H9 (cell line): ENCODE measurements around the gene ETV4. TPM values are rescaled to one million over a fixed set of nuclear protein-coding genes. Genes with fewer than 3 reads are reported as not detected.

Source experiments
- DNase-seq: peaks from one replicate; pipeline ENCODE4 v3.0.0-alpha.2; 2017
- H2AFZ ChIP-seq: one replicate; pipeline ENCODE4 v1.6.1; 2013; ENCODE audit warnings: mild to moderate bottlenecking, low read length, control low read depth, moderate library complexity
- H2AK5ac ChIP-seq: 2 replicates; pipeline ENCODE4 v1.6.1; 2013; ENCODE audit warnings: low read length, control low read depth, mixed read lengths; ENCODE audit not compliant: insufficient read length
- H2BK120ac ChIP-seq: one replicate; pipeline ENCODE4 v1.6.1; 2013; ENCODE audit warnings: low read depth, mild to moderate bottlenecking, low read length, control low read depth, inconsistent platforms; ENCODE audit not compliant: poor library complexity, severe bottlenecking
- H2BK12ac ChIP-seq: 2 replicates; pipeline ENCODE4 v1.6.1; 2013; ENCODE audit warnings: low read length, control low read depth, mixed read lengths, low read depth; ENCODE audit not compliant: insufficient read length
- H2BK15ac ChIP-seq: 2 replicates; pipeline ENCODE4 v1.6.1; 2013; ENCODE audit warnings: low read depth, low read length, control low read depth
- H2BK20ac ChIP-seq: one replicate; pipeline ENCODE4 v1.6.1; 2013; ENCODE audit warnings: low read depth, mild to moderate bottlenecking, low read length, control low read depth, inconsistent platforms; ENCODE audit not compliant: poor library complexity, severe bottlenecking
- H2BK5ac ChIP-seq: 2 replicates; pipeline ENCODE4 v1.6.1; 2013; ENCODE audit warnings: low read length, control low read depth, mixed read lengths; ENCODE audit not compliant: insufficient read length
- H3K14ac ChIP-seq: 2 replicates; pipeline ENCODE4 v1.6.1; 2013; ENCODE audit warnings: low read length, control low read depth; ENCODE audit not compliant: insufficient read depth
- H3K18ac ChIP-seq: 2 replicates; pipeline ENCODE4 v1.6.1; 2013; ENCODE audit warnings: low read depth, mild to moderate bottlenecking, mixed read lengths, low read length, control low read depth; ENCODE audit not compliant: insufficient read length
- H3K23ac ChIP-seq: 2 replicates; pipeline ENCODE4 v1.6.1; 2013; ENCODE audit warnings: low read length, control low read depth, mixed read lengths, low read depth; ENCODE audit not compliant: insufficient read length
- H3K23me2 ChIP-seq: 2 replicates; pipeline ENCODE4 v1.6.1; 2013; ENCODE audit warnings: low read depth, mild to moderate bottlenecking, mixed read lengths, low read length, control low read depth; ENCODE audit not compliant: insufficient read length, poor library complexity, severe bottlenecking
- H3K27ac ChIP-seq: 2 replicates; pipeline ENCODE4 v1.5.1; 2013; ENCODE audit warnings: low read length, control low read depth, mixed read lengths, low read depth; ENCODE audit not compliant: insufficient read length
- H3K27me3 ChIP-seq: 2 replicates; pipeline ENCODE4 v1.6.1; 2013; ENCODE audit warnings: low read length, control low read depth, inconsistent platforms; ENCODE audit not compliant: insufficient read depth
- H3K4ac ChIP-seq: 2 replicates; pipeline ENCODE4 v1.6.1; 2013; ENCODE audit warnings: low read depth, mild to moderate bottlenecking, control low read depth, inconsistent platforms, low read length, moderate library complexity
- H3K4me1 ChIP-seq: 2 replicates; pipeline ENCODE4 v1.6.1; 2013; ENCODE audit warnings: low read length, control low read depth, inconsistent platforms; ENCODE audit not compliant: insufficient read depth
- H3K4me2 ChIP-seq: 2 replicates; pipeline ENCODE4 v1.6.1; 2013; ENCODE audit warnings: low read length, control low read depth, mixed read lengths; ENCODE audit not compliant: insufficient read length, insufficient read depth
- H3K56ac ChIP-seq: 2 replicates; pipeline ENCODE4 v1.6.1; 2013; ENCODE audit warnings: low read depth, mild to moderate bottlenecking, mixed read lengths, low read length, control low read depth; ENCODE audit not compliant: insufficient read length
- H3K79me1 ChIP-seq: 2 replicates; pipeline ENCODE4 v1.6.1; 2013; ENCODE audit warnings: low read depth, mild to moderate bottlenecking, moderate library complexity, low read length, control low read depth, inconsistent platforms; ENCODE audit not compliant: insufficient read depth, poor library complexity, severe bottlenecking
- H3K79me2 ChIP-seq: 2 replicates; pipeline ENCODE4 v1.6.1; 2013; ENCODE audit warnings: low read length, control low read depth, inconsistent platforms; ENCODE audit not compliant: insufficient read depth
- H3K9ac ChIP-seq: 2 replicates; pipeline ENCODE4 v1.6.1; 2013; ENCODE audit warnings: low read length, control low read depth, mixed read lengths; ENCODE audit not compliant: insufficient read length; ENCODE audit errors: extremely low read depth
- H3K9me3 ChIP-seq: one replicate; pipeline ENCODE4 v1.6.1; 2013; ENCODE audit warnings: low read depth, low read length, inconsistent platforms; ENCODE audit not compliant: control insufficient read depth
- H3T11ph ChIP-seq: one replicate; pipeline ENCODE4 v1.6.1; 2013; ENCODE audit warnings: mild to moderate bottlenecking, low read length, control low read depth, inconsistent platforms
- H4K20me1 ChIP-seq: one replicate; pipeline ENCODE4 v1.6.1; 2013; ENCODE audit not compliant: control insufficient read depth, insufficient read length, insufficient read depth
- H4K5ac ChIP-seq: 2 replicates; pipeline ENCODE4 v1.6.1; 2013; ENCODE audit warnings: low read depth, mild to moderate bottlenecking, mixed read lengths, low read length, control low read depth; ENCODE audit not compliant: insufficient read length
- H4K8ac ChIP-seq: replicated peaks from 2 replicates; pipeline ENCODE4 v1.6.1; 2013; ENCODE audit warnings: low read length, control low read depth, mixed read lengths, low read depth; ENCODE audit not compliant: insufficient read length
- H4K91ac ChIP-seq: 2 replicates; pipeline ENCODE4 v1.6.1; 2013; ENCODE audit warnings: low read depth, mild to moderate bottlenecking, moderate library complexity, mixed read lengths, low read length, control low read depth; ENCODE audit not compliant: insufficient read length
- H3K27ac Mint-ChIP-seq, 3 experiments: 2 replicates in 2 of 3; 3 replicates in 1 of 3; pipeline ENCODE4 v1.8.0; 2020 to 2021; ENCODE audit warnings: mixed read lengths in 3 of 3, mild to moderate bottlenecking in 1 of 3, moderate library complexity in 1 of 3
- H3K27me3 Mint-ChIP-seq: 2 replicates; pipeline ENCODE4 v1.8.0; 2021; ENCODE audit warnings: low read depth, mild to moderate bottlenecking, moderate library complexity, mixed read lengths
- H3K36me3 Mint-ChIP-seq, 3 experiments: 2 replicates in 2 of 3; 3 replicates in 1 of 3; pipeline ENCODE4 v1.8.0; 2020 to 2021; ENCODE audit warnings: low read depth in 3 of 3, mixed read lengths in 3 of 3; ENCODE audit not compliant: insufficient read depth in 1 of 3
- H3K4me1 Mint-ChIP-seq, 2 experiments: 2 replicates each; pipeline ENCODE4 v1.8.0; 2020; ENCODE audit warnings: mixed read lengths in 2 of 2
- H3K4me3 Mint-ChIP-seq, 2 experiments: 2 replicates in 1 of 2; 3 replicates in 1 of 2; pipeline ENCODE4 v1.8.0; 2020 to 2021; ENCODE audit warnings: mild to moderate bottlenecking in 2 of 2, mixed read lengths in 2 of 2, moderate library complexity in 1 of 2
- H3K9me3 Mint-ChIP-seq, 2 experiments: 2 replicates in 1 of 2; 3 replicates in 1 of 2; pipeline ENCODE4 v1.8.0; 2020; ENCODE audit warnings: mild to moderate bottlenecking in 2 of 2, mixed read lengths in 2 of 2, moderate library complexity in 1 of 2
- CTCF ChIP-seq: fragments of 200-600 bp; sonication (generic); conservative IDR thresholded peaks from 3 replicates; pipeline ENCODE4 v1.8.0; 2021; ENCODE audit warnings: antibody characterized with exemption, mild to moderate bottlenecking
- WGBS: extraction: QIAGEN DNeasy Blood & Tissue Kit; methylation state at CpG from one replicate; pipeline ENCODE4 v1.1.7; 2013; ENCODE audit warnings: missing lambda C conversion rate, low lambda C conversion rate, mixed read lengths; ENCODE audit not compliant: insufficient read length; ENCODE audit errors: extremely low coverage; 5-methylcytosine and 5-hydroxymethylcytosine counted together
- total RNA-seq: library from RNA; stranded (reverse); gene quantifications from 2 replicates; pipeline ENCODE4 v1.2.1, GENCODE V29; 2021

The ETV4 gene
- total RNA-seq, 1 experiment from 2014 or later: 74.4 TPM

DNA sequence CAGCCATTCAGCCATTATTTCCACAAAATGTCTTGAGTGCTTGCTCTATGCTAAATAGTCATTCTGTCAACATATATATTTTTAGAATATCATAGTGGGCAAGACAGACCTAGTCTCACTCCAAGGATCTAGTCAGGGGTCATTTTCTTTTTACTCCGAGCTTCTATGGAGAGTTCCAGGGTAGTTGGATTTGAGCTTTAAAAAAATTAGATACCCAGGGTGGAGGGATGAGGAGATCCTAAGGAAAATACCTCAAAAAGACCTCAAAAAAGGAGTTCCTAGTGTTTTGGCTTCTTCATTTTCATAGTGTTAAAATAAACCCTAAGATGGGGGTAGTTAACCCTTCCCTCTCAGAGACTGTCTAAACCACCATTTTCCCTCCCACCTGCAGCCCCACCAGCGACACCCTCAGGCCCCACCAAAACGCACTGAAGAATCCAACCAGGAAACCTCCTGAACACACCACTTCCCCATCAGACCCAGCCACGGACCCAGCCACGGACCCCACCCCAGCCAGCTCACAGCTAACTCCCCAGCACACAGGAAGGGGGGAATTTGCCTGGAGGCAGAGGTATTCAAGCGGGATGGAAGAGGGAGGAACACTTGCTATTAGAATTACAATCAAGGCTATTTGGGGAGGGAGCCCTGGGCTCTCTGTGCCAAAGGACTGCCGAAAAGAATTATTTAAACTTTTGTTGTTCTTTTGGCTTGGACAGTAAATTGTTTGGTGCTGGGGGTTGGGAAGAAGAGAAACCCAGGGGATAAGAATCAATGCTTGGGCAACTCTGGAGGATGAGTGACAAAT is 2.2 kb downstream of the ETV4 start:
- H2AFZ ChIP-seq: no peak overlapping the region
- peak; percentile 78 for DNase-seq
- peaks cover 0 to 8% (median 7%) of the 10 kb centered on the region in 3 experiments; a peak in 5 of 7 replicates for H3K36me3 Mint-ChIP-seq
- peaks cover 65 to 70% of the 10 kb centered on the region in 2 experiments for H3K4me1 Mint-ChIP-seq
- peaks cover 16% of the 10 kb centered on the region for H3K23me2 ChIP-seq
- H3K56ac ChIP-seq: no peak overlapping the region
- H3T11ph ChIP-seq: no peak overlapping the region
- H3K9me3 Mint-ChIP-seq: no peaks in the 10 kb centered on the region; a peak in 2 of 5 replicates
- peak overlapping the region; percentile 66 for H3K9ac ChIP-seq
- no peaks in the 10 kb centered on the region for H3K9me3 ChIP-seq
- peak overlapping the region; percentile 89 for H3K4me2 ChIP-seq
- H3K27ac Mint-ChIP-seq: peak overlapping the region in 1 of 3 experiments; percentile 99; a peak in 1 of 7 replicates
- H3K79me1 ChIP-seq: no peaks in the 10 kb centered on the region
- no peak overlapping the region for H2BK15ac ChIP-seq
- no peak overlapping the region for H3K18ac ChIP-seq
- peak overlapping the region; percentile 85 to 99 for H3K4me3 Mint-ChIP-seq
- no peak overlapping the region for H3K23ac ChIP-seq
- no peaks in the 10 kb centered on the region for H3K27me3 ChIP-seq
- H3K14ac ChIP-seq: no peak overlapping the region
- H2BK12ac ChIP-seq: no peak overlapping the region
- peaks cover 38% of the 10 kb centered on the region for H3K27me3 Mint-ChIP-seq
- no peak overlapping the region for H4K91ac ChIP-seq
- H4K20me1 ChIP-seq: no peaks in the 10 kb centered on the region
- TF ChIP-seq CTCF: peak; percentile 25; the same call in 1 of the 3 replicates
- H3K4ac ChIP-seq: no peak overlapping the region
- H3K79me2 ChIP-seq: peaks cover 21% of the 10 kb centered on the region; the same call in 1 of the 2 replicates
- WGBS: no CpG with 5 or more reads among the region's 7 CpGs
- no peak overlapping the region for H4K8ac ChIP-seq
- no peak overlapping the region for H2BK5ac ChIP-seq
- no peak overlapping the region for H2BK120ac ChIP-seq
- no peak overlapping the region for H3K27ac ChIP-seq
- peaks cover 18% of the 10 kb centered on the region; the same call in 1 of the 2 replicates for H3K4me1 ChIP-seq
- H4K5ac ChIP-seq: no peak overlapping the region
- H2AK5ac ChIP-seq: no peak overlapping the region
- H2BK20ac ChIP-seq: no peak overlapping the region
